GM21447 (cell line): ENCODE results near the gene TEX19.
A peak's percentile ranks its signal among the peaks of the same experiment; 100 is the strongest.
"Not testable (repeated sequence)": the region's sequence is repeated elsewhere in the genome, so short reads cannot be mapped to it uniquely, and the experiment has no call there.

Experiments used
- ATAC-seq: cut with Tn5 transposase; IDR thresholded peaks from one replicate; pipeline ENCODE4 v1.9.1; 2021; ENCODE audit not compliant: unreplicated experiment

Gene TEX19

DNA sequence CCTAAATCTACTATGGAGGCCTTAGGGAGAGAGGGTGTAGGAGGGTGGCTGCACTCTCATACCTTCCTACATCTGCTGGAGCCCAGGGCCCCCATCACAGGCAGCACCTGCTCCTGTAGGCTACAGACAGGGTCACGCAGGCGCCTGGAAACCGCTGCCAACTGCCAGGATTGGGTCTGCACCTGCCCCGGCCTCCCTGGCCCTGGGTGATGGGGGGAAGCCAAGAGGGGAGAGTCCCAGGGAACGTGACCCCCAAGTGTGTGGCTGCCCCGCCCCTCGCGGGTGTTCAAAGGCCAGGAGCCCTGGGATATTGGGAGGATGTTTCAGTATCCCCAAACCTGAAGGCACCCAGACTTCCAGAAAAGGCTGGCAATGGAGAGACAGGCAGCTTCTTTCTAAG lies 5.6 kb upstream of the TEX19 start:
- no peak for ATAC-seq

DNA sequence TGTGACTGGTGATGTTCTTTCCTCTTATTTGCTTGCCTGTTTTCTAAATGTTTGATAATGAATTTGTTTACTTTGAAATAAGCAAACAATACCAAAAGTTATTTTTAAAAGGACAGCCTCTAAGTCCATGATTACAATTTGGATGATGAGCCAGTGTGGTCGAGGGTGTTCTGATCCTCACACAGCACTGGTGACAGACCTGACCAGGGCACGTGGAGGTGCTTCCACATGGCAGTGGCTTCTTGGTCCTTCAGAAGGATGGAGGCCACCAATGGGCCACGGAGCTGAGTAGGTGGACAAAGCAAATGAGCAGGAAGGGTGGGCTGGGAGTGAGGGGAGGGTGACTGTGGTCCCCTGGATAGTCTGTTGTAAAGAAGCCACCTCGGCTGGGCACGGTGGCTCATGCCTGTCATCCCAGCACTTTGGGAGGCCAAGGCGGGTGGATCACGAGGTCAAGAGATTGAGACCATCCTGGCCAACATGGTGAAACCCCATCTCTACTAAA lies 4.2 kb upstream of the TEX19 start:
- no peak for ATAC-seq

- ATAC-seq: no peak
Observed at GRCh38 chr17:82355770-82356427, 3.1 kb upstream of the TEX19 start.

DNA sequence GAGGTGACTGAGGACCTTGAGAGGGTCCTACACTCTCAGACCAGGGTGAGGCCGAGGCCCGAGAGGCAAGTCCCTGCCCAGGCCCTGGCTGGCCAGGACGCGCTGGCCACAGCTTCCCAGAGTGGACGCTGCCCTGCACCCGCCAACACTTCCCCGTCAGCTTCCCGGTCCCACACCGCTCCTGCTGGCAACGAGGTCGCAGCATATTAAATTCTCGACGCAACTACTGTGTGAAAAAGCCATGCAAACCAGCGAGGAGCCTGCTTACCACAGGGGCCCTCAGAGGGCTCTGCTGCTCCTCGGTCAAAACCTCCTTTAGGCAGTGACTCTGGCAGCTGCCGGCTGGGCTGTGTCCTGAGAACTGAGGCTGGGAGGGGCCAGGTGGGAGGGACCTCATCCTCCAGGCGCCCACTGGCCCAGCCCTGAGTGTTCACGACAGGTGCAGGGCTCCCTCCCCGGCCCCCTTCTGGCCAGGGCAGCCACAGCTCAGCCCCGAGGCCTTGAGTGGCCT lies 2.1 kb upstream of the TEX19 start:
- no peak for ATAC-seq

GRCh38 chr17:82357394-82357793 lies 1.7 kb upstream of the TEX19 start:
- no peak for ATAC-seq

GRCh38 chr17:82359451-82360074 lies 516 bp downstream of the TEX19 start:
- ATAC-seq: not testable (repeated sequence)

DNA sequence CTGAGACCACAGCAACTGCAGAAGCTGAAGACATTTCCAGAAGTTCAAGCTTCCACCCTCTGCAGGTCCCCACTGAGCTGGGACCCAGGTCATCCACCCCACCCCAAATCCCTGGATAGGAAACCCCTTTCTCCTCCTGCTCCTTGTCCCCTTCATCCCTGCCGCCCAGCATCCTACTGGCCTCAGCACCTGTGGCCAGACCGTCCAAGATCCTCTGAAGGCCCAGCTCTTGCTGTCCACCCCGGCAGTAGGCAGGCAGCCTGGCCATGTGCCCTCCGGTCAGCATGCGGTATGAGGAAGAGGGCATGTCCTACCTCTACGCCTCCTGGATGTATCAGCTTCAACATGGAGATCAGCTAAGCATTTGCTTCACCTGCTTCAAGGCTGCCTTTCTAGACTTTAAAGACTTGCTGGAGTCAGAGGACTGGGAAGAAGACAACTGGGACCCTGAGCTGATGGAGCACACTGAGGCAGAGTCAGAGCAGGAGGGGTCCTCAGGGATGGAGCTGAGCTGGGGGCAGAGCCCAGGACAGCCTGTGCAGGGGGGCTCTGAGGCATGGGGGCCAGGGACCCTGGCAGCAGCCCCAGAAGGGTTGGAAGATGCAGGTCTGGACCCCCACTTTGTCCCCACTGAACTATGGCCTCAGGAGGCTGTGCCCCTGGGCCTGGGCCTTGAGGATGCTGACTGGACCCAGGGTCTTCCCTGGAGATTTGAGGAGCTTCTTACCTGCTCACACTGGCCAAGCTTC lies 3.0 kb downstream of the TEX19 start:
- ATAC-seq: no peak

DNA sequence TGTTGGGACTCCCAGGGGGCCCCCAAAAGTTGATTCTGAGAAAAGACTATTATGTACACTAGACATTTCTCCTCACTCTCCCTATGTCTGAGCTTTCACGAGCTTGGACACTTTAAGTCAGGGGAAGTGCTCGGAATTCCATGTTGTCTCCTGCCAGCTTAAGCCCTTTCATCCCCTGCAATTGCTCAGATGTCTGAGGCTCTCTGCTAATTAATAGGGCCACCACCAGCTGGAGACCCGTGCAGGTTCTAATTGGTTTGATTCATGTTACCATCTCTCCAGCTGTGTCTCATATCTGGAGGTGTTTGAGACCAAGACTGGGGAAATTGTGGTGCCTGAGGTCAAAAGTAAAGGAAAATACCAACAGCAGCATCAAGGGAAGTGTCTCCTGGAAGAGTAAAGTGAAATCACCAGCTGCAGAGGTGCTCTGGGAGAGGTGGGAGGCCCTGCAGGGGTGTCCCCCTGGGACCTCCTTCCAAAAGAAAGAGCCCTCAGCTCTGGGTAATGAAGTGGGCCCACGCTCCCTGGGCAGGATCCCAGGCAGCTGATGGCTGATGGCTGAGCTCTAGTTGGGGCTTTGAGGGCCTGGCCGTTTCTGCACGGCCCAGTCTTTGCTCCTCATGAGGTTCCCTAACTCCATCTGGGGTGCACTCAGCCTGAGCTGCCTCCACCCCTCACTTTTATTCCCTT lies 6.7 kb downstream of the TEX19 start:
- no peak for ATAC-seq

- ATAC-seq: no peak
Observed at GRCh38 chr17:82366749-82367148, 7.7 kb downstream of the TEX19 start.

DNA sequence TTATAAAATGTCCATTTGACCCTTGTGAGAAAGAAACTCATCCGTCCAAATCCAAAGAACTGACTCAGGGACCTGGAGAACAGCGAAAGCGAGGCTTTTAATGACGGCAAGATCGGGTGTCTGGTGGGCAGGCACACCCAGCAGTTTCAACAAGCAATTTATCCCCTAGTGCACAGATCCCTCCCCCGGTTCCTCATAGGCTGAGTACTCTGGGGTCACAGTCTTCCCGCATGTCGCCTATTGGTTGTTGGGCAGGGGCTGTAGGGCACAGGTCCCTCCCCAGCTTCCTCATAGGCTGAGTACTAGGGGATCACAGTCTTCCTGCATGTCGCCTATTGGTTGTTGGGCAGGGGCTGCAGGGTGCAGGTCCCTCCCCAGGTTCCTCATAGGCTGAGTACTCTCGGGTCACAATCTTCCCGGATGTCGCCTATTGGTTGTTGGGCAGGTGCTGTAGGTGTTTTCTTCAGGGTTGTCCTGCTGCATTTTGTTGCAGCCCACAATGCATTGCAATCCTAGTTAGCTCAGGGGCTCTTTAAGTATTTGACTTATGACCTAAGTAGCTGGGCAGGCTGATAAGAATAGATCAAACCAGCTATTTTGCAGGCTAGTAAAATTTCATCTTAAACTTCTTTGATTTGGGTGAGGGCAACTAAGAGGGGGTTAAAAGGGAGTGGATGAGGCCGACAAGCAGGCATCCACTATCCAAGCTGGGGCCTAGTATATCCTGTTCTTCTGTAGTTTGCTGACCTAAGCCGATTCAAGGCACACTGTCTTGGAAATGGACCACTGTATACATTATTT lies 8.9 kb downstream of the TEX19 start:
- ATAC-seq: no peak

DNA sequence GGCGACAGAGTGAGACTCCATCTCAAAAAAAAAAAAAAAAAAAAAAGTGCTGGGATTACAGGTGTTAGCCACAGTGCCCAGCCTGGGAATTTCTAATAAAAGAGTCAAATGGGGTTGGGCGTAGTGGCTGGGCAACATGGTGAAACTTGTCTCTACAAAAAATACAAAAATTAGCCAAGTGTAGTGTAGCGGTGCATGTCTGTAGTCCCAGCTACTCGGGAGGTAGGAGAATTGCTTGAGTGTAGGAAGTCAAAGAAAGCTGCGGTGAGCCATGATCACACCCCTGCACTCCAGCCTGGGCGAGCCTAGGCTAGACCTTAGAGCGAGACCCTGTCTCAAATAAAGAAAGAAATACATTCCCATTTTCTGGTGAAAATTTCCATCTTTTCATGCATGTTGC lies 10.2 kb downstream of the TEX19 start:
- ATAC-seq: no peak

DNA sequence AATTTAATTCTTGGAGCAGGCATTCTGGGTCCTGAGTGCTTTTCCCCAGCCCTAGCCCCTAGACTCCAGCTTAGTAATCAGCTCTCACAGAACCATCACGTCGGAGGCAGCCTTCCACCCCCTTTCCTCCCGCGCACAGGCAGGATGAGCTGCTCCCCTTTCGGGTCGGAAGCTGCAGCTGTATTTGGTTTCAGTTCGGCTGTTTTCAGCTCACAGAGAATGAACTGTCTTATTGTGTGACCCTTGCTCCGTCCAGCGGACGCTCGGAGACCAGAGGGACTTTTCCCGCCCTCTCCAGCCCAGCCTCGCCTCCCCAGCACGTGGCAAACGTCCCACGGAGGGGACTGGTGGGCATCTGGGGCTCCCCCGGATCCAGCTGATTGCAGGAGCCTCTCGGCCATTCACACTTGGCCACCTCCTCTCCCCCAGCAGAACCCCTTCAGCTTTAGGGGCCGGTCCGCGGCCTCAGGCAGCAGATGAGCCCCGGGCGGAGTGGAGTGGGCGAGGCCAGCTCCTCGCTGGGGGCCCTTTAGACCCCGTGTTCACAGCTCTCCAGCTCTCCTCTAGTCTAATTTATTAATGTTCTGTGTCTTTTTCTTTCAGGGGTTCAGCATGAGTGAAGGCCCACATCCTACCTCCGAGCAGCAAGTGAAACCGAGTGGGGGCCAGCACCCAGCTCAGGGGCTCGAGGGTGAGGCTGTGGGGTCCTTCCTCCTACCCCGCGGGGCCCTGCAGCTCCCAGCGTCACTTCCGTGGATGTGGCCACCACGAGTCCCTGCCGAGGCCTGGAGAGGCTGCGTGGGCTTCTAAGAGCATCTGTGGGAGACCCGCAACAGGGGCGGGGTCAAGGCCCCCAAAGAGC lies 11.7 kb downstream of the TEX19 start:
- peak; percentile 70 for ATAC-seq

- no peak for ATAC-seq
Observed at GRCh38 chr17:82371333-82372248, 12.5 kb downstream of the TEX19 start, which contains the start of gene UTS2R. UTS2R (plus strand) TSS chr17:82371765; CDS start chr17:82374325, 2,560 bp downstream.

DNA sequence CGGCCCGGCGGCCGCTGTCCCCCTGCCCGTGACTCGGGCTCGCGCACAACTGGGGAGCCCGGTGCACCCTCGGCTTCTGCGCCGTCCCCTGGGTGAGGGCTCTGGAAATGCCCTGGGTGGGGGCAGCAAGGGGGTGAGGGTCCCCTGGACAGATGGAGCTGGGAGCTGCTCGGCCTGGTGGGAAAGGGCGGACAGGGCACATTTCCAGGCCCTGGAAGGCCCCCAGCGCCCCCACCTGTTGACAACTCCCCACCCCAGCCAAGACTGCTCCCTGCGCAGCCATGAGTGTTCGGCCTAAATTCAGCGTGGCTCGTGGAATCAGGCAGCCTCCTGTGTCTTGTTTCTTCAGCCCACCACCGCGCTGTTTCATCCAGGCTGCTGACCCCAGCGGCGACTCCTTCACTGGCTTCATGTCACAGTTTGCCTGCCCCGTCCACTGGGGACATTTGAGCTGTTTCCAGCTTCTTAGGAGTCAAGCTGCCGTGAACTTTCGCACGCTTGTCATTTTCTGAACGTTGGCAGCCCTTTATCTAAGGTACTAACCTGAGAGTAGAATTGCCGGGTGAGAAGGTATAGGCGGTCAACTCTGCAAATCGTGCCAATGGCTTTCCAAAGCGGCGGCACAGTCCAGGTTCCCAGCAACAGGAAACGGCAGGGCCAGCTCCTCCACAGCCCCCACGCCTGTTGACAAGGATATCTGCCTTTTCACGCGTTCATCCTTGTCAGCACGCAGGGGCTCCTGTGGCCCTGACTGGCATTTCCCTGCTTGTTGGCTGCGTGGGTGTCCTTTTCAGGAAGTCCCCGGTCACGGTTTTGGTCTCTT lies 13.4 kb downstream of the TEX19 start:
- ATAC-seq: no peak

- not testable (repeated sequence) for ATAC-seq
Observed at GRCh38 chr17:82373072-82373452, 14.0 kb downstream of the TEX19 start.

- ATAC-seq: no peak
Observed at GRCh38 chr17:82373731-82374625, 14.9 kb downstream of the TEX19 start.
